GM19463 (cell line): ENCODE measurements around the gene LYPLA2.
"Not testable (repeated sequence)": the region's sequence is repeated elsewhere in the genome, so short reads cannot be mapped to it uniquely, and the experiment has no call there.

Experiments used
- ATAC-seq: cut with Tn5 transposase; IDR thresholded peaks from one replicate; pipeline ENCODE4 v1.9.1; 2021; ENCODE audit warnings: mild to moderate bottlenecking, moderate library complexity; ENCODE audit not compliant: unreplicated experiment

The LYPLA2 gene

DNA sequence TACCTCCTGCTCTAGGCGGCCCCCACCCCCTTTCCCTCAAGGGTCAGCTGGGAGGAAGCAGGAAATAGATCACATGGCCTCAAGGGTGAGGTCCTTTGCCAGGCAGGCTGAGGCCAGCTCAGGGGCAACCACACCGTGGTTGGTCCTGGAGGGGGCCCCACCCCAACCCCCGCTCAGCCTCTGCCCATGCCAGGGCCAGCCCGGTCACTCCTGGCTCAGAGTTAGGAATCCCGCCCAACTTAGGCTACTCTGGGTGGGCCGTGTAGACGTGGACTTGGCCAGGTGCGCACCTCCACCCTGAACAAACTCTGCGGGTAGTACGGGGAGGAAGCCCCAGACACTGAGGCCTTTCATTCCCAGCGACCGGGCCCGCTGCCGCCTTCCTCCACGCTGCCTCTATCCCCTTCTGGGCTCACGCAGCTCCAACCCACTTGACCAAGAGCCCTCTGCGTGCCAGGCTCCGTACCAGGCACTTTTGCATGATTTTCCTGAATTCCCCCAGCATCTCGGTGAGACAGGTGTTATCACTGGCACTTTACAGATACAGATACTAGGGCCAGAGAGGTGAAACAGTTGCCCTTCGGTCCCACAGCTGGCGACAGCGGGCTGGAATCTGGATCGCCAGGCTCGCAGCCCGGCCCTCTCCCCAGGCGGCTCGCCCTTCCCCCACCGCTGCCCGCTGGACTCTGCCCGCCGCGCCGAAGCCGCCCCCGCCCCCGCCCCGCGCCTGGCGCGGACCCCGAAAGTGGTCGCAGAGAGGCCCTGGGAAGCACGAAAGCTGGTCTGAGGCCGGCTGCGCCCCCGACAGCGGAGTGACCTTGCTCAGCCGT, 8.8 kb downstream of the LYPLA2 start:
- peak; percentile 5 for ATAC-seq

DNA sequence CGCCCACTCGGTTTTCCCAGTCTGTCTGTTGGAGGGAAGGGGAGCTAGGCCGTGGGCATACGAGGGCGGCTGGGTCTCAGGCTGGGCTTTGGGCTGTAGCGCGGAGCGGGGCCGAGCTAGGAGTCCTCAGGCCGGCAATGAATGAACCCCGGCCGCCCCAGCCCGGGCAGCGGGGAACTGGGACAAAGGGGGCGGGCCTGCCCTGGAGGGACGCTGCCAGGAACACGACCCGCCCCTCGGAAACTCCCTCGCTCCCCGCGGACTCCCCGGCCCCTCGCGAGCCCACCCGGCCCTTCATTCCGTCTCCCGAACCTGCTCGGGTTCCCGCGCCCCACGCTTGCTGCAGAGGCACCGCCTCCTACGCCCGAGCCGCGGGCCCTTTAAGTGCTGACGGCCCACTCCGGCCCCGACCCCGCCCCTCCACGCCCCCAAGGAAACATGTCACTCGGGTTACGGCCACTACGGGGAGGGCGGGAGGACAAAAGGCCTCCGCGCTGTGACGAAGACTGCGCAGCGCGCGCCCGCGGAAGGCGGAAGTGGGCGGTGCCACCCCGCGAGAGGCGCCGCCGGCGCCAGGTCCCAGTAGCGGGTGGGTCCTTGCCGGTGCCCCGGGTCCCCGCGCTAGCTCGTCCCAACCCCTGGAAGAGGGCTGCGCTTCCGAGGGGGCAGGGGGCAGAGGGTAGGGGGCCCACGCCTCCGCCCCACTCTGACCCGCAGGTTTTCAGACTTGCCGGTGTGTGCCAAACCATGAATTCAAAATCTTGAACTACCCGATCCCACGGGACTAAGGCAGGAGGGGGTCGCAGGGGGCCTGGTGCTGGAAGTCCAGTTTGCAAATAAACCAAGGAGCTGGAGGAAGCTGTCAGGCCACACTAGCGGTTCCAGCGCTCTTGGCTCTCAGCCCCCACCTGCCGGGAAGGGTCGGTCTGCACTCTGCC, 9.7 kb downstream of the LYPLA2 start, which contains the start of gene GALE:
GALE (minus strand) TSS at position 355 of the 938 bp plus-strand sequence. CDS start 1,747 bp downstream, outside the sequence.
- peak; percentile 92 for ATAC-seq

DNA sequence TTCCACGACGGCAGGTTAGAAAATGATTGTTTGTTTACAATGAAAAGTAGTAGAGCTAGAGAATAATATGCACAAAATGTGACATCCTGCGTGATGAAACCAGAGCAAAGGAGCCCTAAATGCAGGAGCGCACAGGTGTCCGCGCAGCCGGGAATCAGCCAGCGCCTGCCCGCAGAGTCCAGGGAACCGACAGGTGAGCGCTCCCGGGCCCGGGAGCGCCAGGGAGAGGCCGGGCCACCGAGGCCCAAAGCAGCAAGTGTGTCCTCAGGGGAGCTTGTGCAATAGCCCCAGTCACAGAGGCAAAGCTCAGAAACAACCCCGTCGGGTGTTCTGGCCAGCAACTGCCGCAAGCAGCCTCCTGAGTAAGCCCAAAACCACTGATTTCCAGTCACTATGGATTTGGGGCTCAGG, 10.4 kb downstream of the LYPLA2 start:
- no peak for ATAC-seq

DNA sequence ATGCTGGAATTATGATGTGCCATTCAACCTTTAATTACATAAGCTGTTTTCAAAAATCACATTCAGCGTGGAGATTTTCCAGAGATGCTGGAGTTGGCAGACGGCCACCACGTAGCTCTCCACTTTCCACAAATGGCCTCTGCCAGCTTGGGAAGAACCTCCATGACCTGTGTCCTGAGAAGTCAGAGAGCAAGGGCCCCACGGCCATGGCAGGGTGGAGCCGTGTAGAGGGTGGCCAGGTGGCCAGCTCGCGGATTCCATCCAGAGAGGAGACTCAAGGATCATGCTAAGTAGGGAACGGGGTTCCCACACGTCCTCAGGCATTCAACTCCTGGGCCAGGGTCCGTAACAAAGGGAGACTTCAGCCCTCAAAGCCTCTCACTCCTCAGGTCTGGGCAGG, 10.9 kb downstream of the LYPLA2 start:
- no peak for ATAC-seq

DNA sequence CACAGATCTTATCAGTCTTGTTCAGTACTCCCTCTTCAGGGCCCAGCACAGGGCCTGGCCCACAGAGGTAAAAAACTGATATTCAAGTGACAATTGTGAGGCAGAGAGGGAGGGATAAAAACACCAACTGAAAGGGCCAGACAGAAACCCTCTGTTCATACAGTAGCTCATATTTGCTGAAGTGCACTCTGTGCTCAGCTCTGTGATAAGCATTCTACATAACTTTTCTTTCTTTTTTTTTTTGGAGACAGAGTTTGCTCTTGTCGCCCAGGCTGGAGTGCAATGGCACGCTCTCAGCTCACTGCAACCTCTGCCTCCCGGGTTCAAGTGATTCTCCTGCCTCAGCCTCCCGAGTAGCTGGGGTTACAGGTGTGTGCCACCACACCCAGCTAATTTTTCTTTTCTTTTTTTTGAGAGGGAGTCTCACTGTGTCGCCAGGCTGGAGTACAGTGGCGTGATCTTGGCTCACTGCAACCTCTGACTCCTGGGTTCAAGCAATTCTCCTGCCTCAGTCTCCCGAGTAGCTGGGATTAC, 11.9 kb downstream of the LYPLA2 start:
- ATAC-seq: not testable (repeated sequence)

DNA sequence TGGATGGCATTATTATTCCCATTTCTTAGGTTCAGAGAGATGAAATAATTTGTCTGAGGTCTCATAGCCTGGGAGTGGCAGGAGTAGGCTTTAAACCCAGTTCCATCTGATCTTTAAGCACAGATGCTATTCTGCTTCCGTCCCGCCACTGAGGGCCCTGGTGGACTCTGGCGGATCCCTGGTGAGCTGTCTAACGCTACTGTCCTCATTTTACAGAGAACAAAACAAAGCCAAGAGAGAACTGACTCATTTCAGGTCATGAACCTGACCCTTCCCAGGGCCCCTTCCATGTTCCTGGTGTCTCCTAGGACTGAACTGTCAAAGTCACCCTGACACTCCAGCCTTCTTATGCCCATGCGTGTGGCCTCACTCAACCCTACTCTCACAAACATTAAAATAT, 12.7 kb downstream of the LYPLA2 start:
- ATAC-seq: no peak

GRCh38 chr1:23804183-23804835, 13.4 kb downstream of the LYPLA2 start:
- no peak for ATAC-seq

DNA sequence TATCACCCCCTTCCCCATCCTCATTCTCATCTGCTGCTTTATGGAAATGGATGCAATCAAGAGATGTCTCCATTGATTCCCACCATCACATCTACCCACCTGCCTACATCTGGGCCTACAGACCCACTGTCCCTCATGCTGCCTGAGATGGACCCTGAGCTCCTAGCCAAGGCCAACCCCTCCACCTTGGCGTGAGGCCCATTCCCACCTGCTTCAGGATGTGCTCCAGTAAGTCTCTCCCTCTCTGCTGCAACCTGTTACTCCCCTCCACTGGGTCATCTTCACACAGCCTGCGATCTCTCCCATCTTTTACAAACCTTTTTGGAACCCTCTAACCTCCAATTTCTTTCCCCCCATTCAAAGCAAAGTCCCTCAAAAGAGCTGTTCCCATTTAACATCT, 14.1 kb downstream of the LYPLA2 start:
- no peak for ATAC-seq

DNA sequence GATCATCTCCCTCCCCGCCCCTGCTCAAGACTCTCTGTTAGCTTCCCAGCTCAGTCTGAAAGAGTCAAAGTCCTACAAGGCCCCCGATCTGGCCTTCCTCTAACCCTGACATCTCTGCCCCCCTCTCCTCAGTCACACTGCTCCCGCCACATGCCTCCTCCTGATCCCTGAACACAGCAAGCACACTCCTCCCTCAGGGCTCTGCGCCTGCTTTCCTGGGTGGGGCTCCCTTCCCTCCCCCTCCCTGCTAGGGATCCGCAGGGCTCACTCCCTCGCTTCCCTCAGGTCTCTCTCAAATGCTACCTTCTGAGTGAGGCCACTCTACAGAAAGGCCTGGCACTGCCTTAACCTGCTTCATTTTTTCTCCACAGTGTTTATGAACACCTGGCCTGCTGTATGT, 15.3 kb downstream of the LYPLA2 start:
- no peak for ATAC-seq

DNA sequence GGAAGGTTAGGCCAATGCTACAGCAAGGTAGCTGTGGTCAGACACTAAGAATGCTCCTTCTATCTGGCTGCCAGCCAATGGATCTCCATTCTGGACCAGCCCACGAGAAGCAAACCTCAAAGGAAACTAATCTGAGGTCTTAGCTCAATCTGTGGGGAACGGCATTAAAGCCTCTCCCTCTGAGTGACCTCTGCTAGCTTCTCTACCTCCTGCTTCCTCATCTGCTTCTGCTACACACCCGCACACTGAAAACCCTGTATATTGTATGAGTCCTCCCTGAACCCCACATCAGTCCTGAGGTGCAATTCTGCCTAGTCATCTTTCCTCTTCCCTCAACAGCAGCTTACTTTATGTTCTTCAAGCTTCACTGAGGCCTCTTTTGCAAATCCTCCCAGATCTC, 16.5 kb downstream of the LYPLA2 start:
- ATAC-seq: no peak

DNA sequence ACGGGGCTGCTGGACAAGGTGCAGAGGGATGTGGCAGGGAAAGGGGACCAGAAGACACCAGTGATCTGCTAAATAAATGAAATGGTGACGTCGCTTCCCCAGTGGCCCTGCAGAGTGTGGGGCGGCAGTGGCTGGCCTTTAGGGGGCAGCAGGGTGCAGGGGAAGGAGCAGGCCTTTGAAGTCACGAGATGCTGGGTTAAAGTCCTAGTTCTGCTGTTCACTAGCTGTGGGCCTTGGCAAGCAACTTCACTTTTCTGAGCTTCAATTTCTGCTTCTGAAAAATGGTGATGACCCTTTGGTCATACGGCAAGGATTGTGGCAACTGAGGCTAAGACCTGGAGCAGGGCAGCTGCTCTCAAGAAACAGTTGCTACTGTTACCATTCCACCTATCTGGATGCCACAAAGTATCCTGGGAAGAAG, 18.8 kb downstream of the LYPLA2 start:
- peak; percentile 60 for ATAC-seq

DNA sequence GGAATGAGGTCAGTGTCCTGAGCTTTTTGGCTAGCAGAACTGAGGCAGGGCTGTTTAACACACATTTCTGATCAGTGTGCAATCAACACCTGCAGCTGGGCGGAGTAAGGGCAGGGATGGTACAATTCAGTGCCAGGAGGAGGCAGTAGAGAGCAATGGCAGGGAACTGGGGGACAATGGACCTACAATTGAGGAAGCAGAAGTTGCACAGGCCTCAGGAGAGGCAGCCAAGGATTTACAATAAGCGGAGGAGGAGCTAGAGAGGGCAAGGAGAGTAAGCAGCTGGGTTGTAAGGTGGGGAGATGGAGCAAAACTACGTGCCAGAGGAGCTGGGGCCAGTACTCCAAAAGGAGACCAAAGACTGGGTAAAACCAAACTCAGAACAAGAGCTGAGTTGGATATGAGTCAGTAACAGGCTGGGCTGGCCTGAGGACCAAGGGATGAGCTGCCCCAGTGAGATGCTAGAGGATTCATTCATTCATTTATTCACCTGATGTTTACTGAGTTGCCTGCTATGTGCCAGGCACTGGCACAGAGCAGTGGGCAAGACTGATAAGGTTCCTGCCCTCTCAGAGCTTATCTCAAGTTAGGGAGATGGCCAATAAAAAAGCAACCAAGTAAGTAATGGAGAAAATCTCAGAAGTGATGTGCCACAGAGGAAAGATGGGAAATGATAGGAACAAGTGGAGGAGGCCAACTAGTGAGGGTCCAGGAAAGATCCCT, 20.0 kb downstream of the LYPLA2 start:
- no peak for ATAC-seq

DNA sequence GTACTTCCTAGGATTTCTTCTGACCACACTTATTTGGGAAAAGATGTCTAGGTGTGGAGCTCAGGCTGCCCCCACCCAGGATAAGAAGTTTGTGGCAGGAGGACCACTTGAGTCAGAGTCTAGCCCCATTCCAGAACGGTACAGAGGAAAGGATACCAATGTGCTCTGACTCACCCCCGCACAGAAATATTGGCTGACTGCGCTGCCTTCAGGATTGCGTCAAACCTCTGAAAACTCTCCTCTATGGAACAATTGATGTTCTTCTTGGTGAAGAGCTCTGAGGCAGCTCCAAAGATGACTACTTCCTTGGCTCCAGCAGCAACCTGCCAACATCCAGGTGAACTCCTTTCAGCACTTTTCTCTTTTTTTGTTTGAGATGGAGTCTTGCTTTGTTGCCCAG, 23.1 kb downstream of the LYPLA2 start:
- ATAC-seq: no peak

GRCh38 chr1:23816361-23816760, 25.4 kb downstream of the LYPLA2 start:
- ATAC-seq: no peak

DNA sequence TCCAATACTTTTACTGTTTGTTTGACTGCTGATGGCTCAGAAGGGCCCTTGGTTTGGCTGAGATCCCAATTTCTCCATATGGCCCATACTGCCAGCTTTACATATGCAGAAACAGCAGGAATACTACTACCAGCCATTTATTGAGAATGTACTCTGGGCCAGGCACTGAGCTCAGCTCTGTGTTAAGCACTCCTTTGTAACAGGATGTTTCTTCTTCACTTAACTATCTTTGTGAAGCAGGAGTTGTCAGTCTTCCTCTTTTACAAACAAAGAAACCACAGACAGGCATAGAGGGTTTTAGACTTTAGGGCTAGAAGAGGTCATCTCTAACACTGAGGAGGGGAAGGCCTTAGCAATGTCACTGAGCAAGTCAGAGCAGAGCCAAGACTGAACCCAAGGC, 26.0 kb downstream of the LYPLA2 start:
- no peak for ATAC-seq

GRCh38 chr1:23817633-23818032, 26.7 kb downstream of the LYPLA2 start:
- no peak for ATAC-seq

DNA sequence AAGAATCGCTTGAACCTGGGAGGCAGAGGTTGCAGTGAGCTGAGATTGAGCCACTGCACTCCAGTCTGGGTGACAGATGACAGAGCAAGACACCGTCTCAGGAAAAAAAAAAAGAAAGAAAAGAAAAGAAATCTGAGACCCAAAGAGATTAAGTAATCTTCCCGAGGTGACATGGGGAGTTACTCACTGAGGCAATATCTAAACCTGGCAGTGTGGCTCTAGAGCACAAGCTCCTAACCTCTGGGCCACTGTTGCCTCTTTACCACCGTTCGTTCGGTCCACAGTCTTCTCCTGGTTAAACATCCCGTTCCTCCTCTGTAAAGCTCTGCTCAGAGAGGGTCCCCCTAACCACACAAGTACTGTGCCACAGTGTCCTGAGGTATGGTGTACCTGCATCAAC, 32.8 kb downstream of the LYPLA2 start:
- ATAC-seq: no peak

GRCh38 chr1:23824711-23825075, 33.7 kb downstream of the LYPLA2 start:
- ATAC-seq: no peak

DNA sequence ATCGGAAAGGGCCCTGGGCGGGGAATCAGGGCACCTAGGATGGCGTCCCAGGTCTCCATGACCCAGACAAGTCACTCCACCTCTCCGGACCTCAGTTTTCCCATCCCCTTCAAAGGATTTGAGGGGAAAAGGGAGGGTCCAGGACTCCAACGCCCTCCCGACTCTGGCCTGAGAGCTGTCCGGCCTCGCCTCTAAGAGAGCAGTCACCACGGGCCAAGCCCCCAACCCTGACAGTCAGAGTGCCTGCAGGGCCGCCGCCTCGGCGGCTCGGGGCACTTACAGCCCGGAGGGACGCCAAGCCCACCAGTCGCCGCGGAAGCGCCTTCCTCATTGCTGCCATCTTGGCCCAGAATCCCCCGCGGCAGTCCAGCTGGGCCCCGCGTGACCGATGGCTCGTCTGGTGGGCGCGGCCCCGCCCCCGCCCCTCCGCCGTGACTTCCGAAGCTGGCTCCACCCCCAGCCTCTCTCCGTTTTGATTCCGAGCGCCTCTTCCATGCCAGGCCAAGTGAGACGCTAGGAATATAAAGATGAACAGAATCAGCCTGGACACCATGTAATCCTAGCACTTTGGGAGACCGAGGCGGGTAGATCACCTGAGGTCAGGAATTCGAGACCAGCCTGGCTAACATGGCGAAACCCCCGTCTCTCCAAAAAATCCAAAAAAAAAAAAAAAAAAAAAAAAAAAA, 34.3 kb downstream of the LYPLA2 start, which contains the start of gene HMGCL:
HMGCL (minus strand) TSS at position 354 of the 686 bp plus-strand sequence; CDS start at position 340, 14 bp downstream.
- ATAC-seq: peak; percentile 85
